Right atrium auricular region (tissue), 2 donors: ENCODE measurements around the gene STIM1. TPM values are rescaled to one million over a fixed set of nuclear protein-coding genes. Genes with fewer than 3 reads are reported as not detected.
"Not testable (repeated sequence)": the region's sequence is repeated elsewhere in the genome, so short reads cannot be mapped to it uniquely, and the experiment has no call there.

Source experiments
- DNase-seq: peaks from one replicate; pipeline ENCODE4 v3.0.0-alpha.2; 2019; ENCODE audit warnings: low spot score
- H3K27ac ChIP-seq, 2 donors: fragments of 200-600 bp; sonication (generic); 1 replicate in 1 of 2; 2 replicates in 1 of 2; pipeline ENCODE4 v1.5.1; 2016 to 2019
- H3K27me3 ChIP-seq, 2 donors: fragments of 200-600 bp; sonication (generic); one replicate each; pipeline versions ENCODE4 v1.5.1 to v1.6.0; 2017 to 2019
- H3K36me3 ChIP-seq: fragments of 200-600 bp; sonication (generic); one replicate; pipeline ENCODE4 v1.5.1; 2016
- H3K4me1 ChIP-seq, 2 donors: fragments of 200-600 bp; sonication (generic); one replicate each; pipeline versions ENCODE4 v1.5.1 to v1.6.0; 2017 to 2019
- H3K4me3 ChIP-seq, 2 donors: fragments of 200-600 bp; sonication (generic); 1 replicate in 1 of 2; 2 replicates in 1 of 2; pipeline ENCODE4 v1.5.1; 2017 to 2019; ENCODE audit warnings: mild to moderate bottlenecking in 1 of 2, moderate library complexity in 1 of 2
- H3K9me3 ChIP-seq, 2 donors: fragments of 200-600 bp; sonication (generic); one replicate each; pipeline ENCODE4 v1.5.1; 2019
- total RNA-seq, 2 donors: library from RNA; depleted of rRNA; stranded (reverse); fragments of >200 nt; gene quantifications; one replicate each; pipeline ENCODE4 v1.1.0, GENCODE V29; 2016
- TF ChIP-seq, protein P1 (sequence below), 2 donors: fragments of 200-600 bp; sonication (generic); IDR thresholded peaks; one replicate each; pipeline ENCODE4 v1.5.1; 2019; ENCODE audit warnings: antibody characterized with exemption in 2 of 2

STIM1 gene
- total RNA-seq, 2 donors from 2014 or later = 15.4 to 16.6 TPM

DNA sequence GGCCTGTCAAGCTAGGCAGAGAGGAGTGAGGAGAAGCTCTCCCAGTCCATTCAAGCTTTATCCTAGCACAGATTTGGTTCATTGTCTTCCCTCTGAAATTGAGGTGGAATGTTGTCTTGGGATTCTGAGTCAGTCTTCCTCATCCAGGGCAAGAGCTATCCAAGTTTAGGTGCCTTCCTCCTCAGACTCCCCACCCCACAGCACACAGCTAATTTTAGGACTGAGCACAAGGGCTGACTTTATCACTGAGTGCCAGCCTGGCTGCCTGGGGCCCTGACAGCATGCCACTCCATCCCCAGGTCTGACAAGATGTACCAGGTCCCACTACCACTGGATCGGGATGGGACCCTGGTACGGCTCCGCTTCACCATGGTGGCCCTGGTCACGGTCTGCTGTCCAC, 44.5 kb upstream of the STIM1 start:
- H3K27me3 ChIP-seq = no peaks in the 10 kb centered on the region
- H3K27ac ChIP-seq = peak overlapping the region; percentile 15 to 67
- peaks cover 0 to 23% of the 10 kb centered on the region in 2 donors for H3K4me1 ChIP-seq
- no peak for DNase-seq
- TF ChIP-seq, protein P1, sequence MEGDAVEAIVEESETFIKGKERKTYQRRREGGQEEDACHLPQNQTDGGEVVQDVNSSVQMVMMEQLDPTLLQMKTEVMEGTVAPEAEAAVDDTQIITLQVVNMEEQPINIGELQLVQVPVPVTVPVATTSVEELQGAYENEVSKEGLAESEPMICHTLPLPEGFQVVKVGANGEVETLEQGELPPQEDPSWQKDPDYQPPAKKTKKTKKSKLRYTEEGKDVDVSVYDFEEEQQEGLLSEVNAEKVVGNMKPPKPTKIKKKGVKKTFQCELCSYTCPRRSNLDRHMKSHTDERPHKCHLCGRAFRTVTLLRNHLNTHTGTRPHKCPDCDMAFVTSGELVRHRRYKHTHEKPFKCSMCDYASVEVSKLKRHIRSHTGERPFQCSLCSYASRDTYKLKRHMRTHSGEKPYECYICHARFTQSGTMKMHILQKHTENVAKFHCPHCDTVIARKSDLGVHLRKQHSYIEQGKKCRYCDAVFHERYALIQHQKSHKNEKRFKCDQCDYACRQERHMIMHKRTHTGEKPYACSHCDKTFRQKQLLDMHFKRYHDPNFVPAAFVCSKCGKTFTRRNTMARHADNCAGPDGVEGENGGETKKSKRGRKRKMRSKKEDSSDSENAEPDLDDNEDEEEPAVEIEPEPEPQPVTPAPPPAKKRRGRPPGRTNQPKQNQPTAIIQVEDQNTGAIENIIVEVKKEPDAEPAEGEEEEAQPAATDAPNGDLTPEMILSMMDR (IDR thresholded peaks at IDR 0.05) = no peak
- H3K9me3 ChIP-seq = no peaks in the 10 kb centered on the region
- H3K36me3 ChIP-seq = no peaks in the 10 kb centered on the region
- no peak overlapping the region for H3K4me3 ChIP-seq

DNA sequence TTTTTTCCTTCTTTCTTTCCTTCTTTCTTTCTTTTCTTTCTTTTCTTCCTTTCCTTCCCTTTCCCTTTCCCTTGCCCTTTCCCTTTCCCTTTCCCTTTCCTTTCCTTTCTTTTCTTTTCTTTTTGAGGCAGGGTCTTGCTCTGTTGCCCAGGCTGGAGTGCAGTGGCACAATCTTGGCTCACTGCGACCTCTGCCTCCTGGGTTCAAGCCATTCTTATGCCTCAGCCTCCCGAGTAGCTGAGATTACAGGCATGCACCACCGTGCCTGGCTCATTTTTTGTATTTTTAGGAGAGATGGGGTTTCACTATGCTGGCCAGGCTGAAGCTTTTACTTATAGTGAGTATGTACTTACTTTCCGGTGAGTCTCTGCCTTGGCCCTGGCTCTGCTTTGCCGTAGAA, 40.6 kb upstream of the STIM1 start:
- DNase-seq, H3K4me3 ChIP-seq, H3K27ac ChIP-seq, H3K27me3 ChIP-seq, H3K36me3 ChIP-seq, H3K9me3 ChIP-seq: not testable (repeated sequence)
- peaks cover 0 to 19% of the 10 kb centered on the region in 2 donors for H3K4me1 ChIP-seq

- Histone ChIP-seq H3K4me1 (peaks cover 0 to 12% of the 10 kb centered on the region in 2 donors), H3K27ac (no peak overlapping the region), H3K4me3 (no peak overlapping the region), H3K36me3 (no peaks in the 10 kb centered on the region), H3K9me3 (no peaks in the 10 kb centered on the region), H3K27me3 (no peaks in the 10 kb centered on the region)
- TF ChIP-seq, protein P1 (IDR thresholded peaks at IDR 0.05) = no peak
- DNase-seq = no peak
These were observed 39.6 kb upstream of the STIM1 start for GRCh38 chr11:3815845-3816244.

- no peak for DNase-seq
- H3K4me1 ChIP-seq = peaks cover 0 to 8% of the 10 kb centered on the region in 2 donors
- H3K36me3 ChIP-seq = no peaks in the 10 kb centered on the region
- no peak overlapping the region for H3K4me3 ChIP-seq
- TF ChIP-seq, protein P1 (IDR thresholded peaks at IDR 0.05) = no peak
- H3K9me3 ChIP-seq = no peaks in the 10 kb centered on the region
- no peaks in the 10 kb centered on the region for H3K27me3 ChIP-seq
- no peak overlapping the region for H3K27ac ChIP-seq
These were observed 38.8 kb upstream of the STIM1 start for GRCh38 chr11:3816673-3817072.

DNA sequence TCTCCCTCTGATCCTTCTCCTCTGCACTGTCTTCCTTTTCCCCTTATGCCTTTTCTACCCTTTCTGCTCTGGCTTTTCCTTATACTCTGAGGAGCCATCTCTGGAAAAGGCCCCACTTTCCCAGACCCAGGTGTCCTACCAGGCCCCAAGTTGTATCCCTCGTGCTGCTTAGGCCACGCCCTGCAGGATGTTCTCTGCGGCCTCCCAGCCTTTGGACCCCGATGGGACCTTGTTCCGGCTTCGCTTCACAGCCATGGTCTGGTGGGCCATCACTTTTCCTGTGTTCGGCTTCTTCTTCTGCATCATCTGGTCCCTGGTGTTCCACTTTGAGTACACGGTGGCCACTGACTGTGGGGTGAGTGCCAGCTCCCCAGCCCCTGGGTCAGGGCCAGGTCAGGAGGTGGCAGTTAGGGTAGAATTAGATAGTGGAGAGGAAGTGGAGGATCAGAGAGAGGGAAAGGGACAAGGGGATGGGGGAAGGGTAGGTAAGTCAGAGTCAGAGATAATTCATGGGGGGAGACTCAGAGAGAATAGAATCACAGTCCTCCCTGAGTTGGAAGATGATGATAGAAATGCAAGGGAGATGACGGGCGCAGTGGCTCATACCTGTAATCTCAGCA, 38.2 kb upstream of the STIM1 start:
- no peaks in the 10 kb centered on the region for H3K27me3 ChIP-seq
- H3K36me3 ChIP-seq = no peaks in the 10 kb centered on the region
- H3K4me3 ChIP-seq = no peak overlapping the region
- no peak overlapping the region for H3K27ac ChIP-seq
- H3K9me3 ChIP-seq = no peaks in the 10 kb centered on the region
- H3K4me1 ChIP-seq = peaks cover 0 to 8% of the 10 kb centered on the region in 2 donors
- TF ChIP-seq, protein P1 (IDR thresholded peaks at IDR 0.05) = no peak
- no peak for DNase-seq

GRCh38 chr11:3820971-3821370, 34.5 kb upstream of the STIM1 start:
- TF ChIP-seq, protein P1 (IDR thresholded peaks at IDR 0.05) = no peak
- Histone ChIP-seq H3K27me3 (no peaks in the 10 kb centered on the region), H3K4me3 (no peak overlapping the region), H3K9me3 (no peaks in the 10 kb centered on the region), H3K36me3 (no peaks in the 10 kb centered on the region), H3K4me1 (peaks cover 0 to 7% of the 10 kb centered on the region in 2 donors), H3K27ac (no peak overlapping the region)
- no peak for DNase-seq
